Loucy (cell line): ENCODE measurements around the gene CKLF.
"Not testable (repeated sequence)": the region's sequence is repeated elsewhere in the genome, so short reads cannot be mapped to it uniquely, and the experiment has no call there.

Experiments
- H2AFZ ChIP-seq: fragments of 200-600 bp; sonication (generic); 2 replicates; pipeline ENCODE4 v1.6.0; 2016; ENCODE audit warnings: antibody characterized with exemption, mild to moderate bottlenecking, low read length, moderate library complexity
- H3F3A ChIP-seq: fragments of 200-600 bp; 2 replicates; pipeline ENCODE4 v1.6.0; 2016; ENCODE audit warnings: antibody characterized with exemption, low read depth, mild to moderate bottlenecking
- H3K27me3 ChIP-seq: fragments of 200-600 bp; sonication (generic); 2 replicates; pipeline ENCODE4 v1.6.1; 2014; ENCODE audit warnings: low read length, mild to moderate bottlenecking; ENCODE audit not compliant: insufficient read depth, poor library complexity, severe bottlenecking
- H3K36me3 ChIP-seq: fragments of 200-600 bp; sonication (generic); 2 replicates; pipeline ENCODE4 v1.6.1; 2016; ENCODE audit warnings: low read length; ENCODE audit not compliant: insufficient read depth
- H3K4me1 ChIP-seq: fragments of 200-600 bp; sonication (generic); 2 replicates; pipeline ENCODE4 v1.5.1; 2014; ENCODE audit warnings: low read length, mild to moderate bottlenecking; ENCODE audit not compliant: insufficient read depth, poor library complexity, severe bottlenecking
- H3K4me2 ChIP-seq: fragments of 200-600 bp; sonication (generic); 2 replicates; pipeline ENCODE4 v1.6.0; 2014; ENCODE audit warnings: antibody characterized with exemption, low read length, low read depth, mild to moderate bottlenecking; ENCODE audit not compliant: poor library complexity, severe bottlenecking
- H3K4me3 ChIP-seq: fragments of 200-600 bp; sonication (generic); 2 replicates; pipeline ENCODE4 v1.5.1; 2014; ENCODE audit warnings: low read length, mild to moderate bottlenecking, mixed read lengths; ENCODE audit not compliant: poor library complexity, severe bottlenecking
- H3K79me2 ChIP-seq: fragments of 200-600 bp; sonication (generic); 2 replicates; pipeline ENCODE4 v1.6.1; 2014; ENCODE audit warnings: low read length; ENCODE audit not compliant: insufficient read depth
- H3K9ac ChIP-seq: fragments of 200-600 bp; sonication (generic); 2 replicates; pipeline ENCODE4 v1.6.0; 2014; ENCODE audit warnings: mild to moderate bottlenecking, low read depth, low read length, moderate library complexity; ENCODE audit not compliant: poor library complexity, severe bottlenecking
- H3K9me2 ChIP-seq: fragments of 200-600 bp; sonication (generic); replicated peaks from 2 replicates; pipeline ENCODE4 v1.6.1; 2016; ENCODE audit warnings: low read depth, low read length, mixed read lengths
- H3K9me3 ChIP-seq: fragments of 200-600 bp; sonication (generic); 2 replicates; pipeline ENCODE4 v1.6.1; 2014; ENCODE audit warnings: mild to moderate bottlenecking, antibody characterized with exemption, low read length, low read depth; ENCODE audit not compliant: insufficient read depth
- H4K20me1 ChIP-seq: fragments of 200-600 bp; sonication (generic); 2 replicates; pipeline ENCODE4 v1.6.0; 2014; ENCODE audit warnings: antibody characterized with exemption, low read length, mild to moderate bottlenecking; ENCODE audit not compliant: insufficient read depth, poor library complexity, severe bottlenecking
- CTCF ChIP-seq: fragments of 200-600 bp; sonication (generic); conservative IDR thresholded peaks from 2 replicates; pipeline ENCODE4 v1.5.1; 2014; ENCODE audit warnings: mild to moderate bottlenecking, antibody characterized with exemption, low read length
- EZH2phosphoT487 ChIP-seq: fragments of 200-600 bp; IDR thresholded peaks from 2 replicates; pipeline ENCODE4 v1.6.1; 2018; ENCODE audit warnings: antibody characterized with exemption, mild to moderate bottlenecking, moderate library complexity, borderline replicate concordance

Gene CKLF

GRCh38 chr16:66511602-66512271 lies 40.6 kb upstream of the CKLF start:
- no peaks in the 10 kb centered on the region; the same call in 1 of the 2 replicates for H3K36me3 ChIP-seq
- no peak overlapping the region for H2AFZ ChIP-seq
- H3K9me2 ChIP-seq, result no peaks in the 10 kb centered on the region
- H3K9ac ChIP-seq, result peak overlapping the region; percentile 13
- no peak overlapping the region for H3K4me3 ChIP-seq
- H3K27me3 ChIP-seq, result no peaks in the 10 kb centered on the region
- H3K79me2 ChIP-seq, result no peaks in the 10 kb centered on the region
- TF ChIP-seq EZH2phosphoT487 (no peak), CTCF (peak; percentile 59)
- no peaks in the 10 kb centered on the region for H3F3A ChIP-seq
- no peaks in the 10 kb centered on the region for H3K9me3 ChIP-seq
- no peaks in the 10 kb centered on the region for H4K20me1 ChIP-seq
- no peak overlapping the region for H3K4me2 ChIP-seq
- peaks cover 13% of the 10 kb centered on the region for H3K4me1 ChIP-seq

- TF ChIP-seq EZH2phosphoT487 (no peak), CTCF (no peak)
- H3K9ac ChIP-seq, result peak overlapping the region; percentile 13
Observed at GRCh38 chr16:66512272-66513110, 39.9 kb upstream of the CKLF start.

GRCh38 chr16:66513111-66513723 lies 39.2 kb upstream of the CKLF start:
- Histone ChIP-seq H4K20me1 (no peaks in the 10 kb centered on the region), H3K36me3 (no peaks in the 10 kb centered on the region; the same call in 1 of the 2 replicates), H3K4me3 (no peak overlapping the region), H3K9me3 (no peaks in the 10 kb centered on the region), H3K27me3 (no peaks in the 10 kb centered on the region), H3K79me2 (no peaks in the 10 kb centered on the region), H3K9ac (no peak overlapping the region), H3K4me1 (peaks cover 26% of the 10 kb centered on the region), H3K9me2 (no peaks in the 10 kb centered on the region), H2AFZ (no peak overlapping the region), H3K4me2 (no peak overlapping the region), H3F3A (peaks cover 6% of the 10 kb centered on the region; the same call in 1 of the 2 replicates)
- no peak for TF ChIP-seq CTCF
- TF ChIP-seq EZH2phosphoT487, result no peak

More at GRCh38 chr16:66512272-66513110, 39.9 kb upstream of the CKLF start:
- Histone ChIP-seq H3K9me3 (no peaks in the 10 kb centered on the region), H3K79me2 (no peaks in the 10 kb centered on the region), H3K27me3 (no peaks in the 10 kb centered on the region), H3K4me2 (no peak overlapping the region), H2AFZ (no peak overlapping the region), H4K20me1 (no peaks in the 10 kb centered on the region), H3K4me1 (peaks cover 19% of the 10 kb centered on the region), H3K4me3 (no peak overlapping the region), H3F3A (peaks cover 5% of the 10 kb centered on the region; the same call in 1 of the 2 replicates), H3K9me2 (no peaks in the 10 kb centered on the region), H3K36me3 (no peaks in the 10 kb centered on the region; the same call in 1 of the 2 replicates)

GRCh38 chr16:66514391-66514790 lies 38.0 kb upstream of the CKLF start:
- not testable (repeated sequence) for H3K9me3 ChIP-seq, H3F3A ChIP-seq, H3K9me2 ChIP-seq, H3K79me2 ChIP-seq, H3K9ac ChIP-seq, H4K20me1 ChIP-seq, H3K36me3 ChIP-seq, H3K4me3 ChIP-seq, H3K27me3 ChIP-seq, H2AFZ ChIP-seq, H3K4me2 ChIP-seq
- H3K4me1 ChIP-seq, result peaks cover 27% of the 10 kb centered on the region
